HEK293T (cell line): ENCODE measurements around the gene USP24.

Experiments used
- BHLHE40 ChIP-seq: fragments of 450-650 bp; IDR thresholded peaks from 2 replicates; pipeline ENCODE4 v1.6.1; 2016; ENCODE audit warnings: mild to moderate bottlenecking, moderate library complexity, borderline replicate concordance
- FOXM1 ChIP-seq: fragments of 450-650 bp; IDR thresholded peaks from 2 replicates; pipeline ENCODE4 v1.6.1; 2017; ENCODE audit warnings: mild to moderate bottlenecking, borderline replicate concordance
- PKNOX1 ChIP-seq: fragments of 450-650 bp; IDR thresholded peaks from 2 replicates; pipeline ENCODE4 v1.6.1; 2016
- SP1 ChIP-seq: fragments of 450-650 bp; IDR thresholded peaks from 2 replicates; pipeline ENCODE4 v1.6.1; 2017
- TARDBP ChIP-seq: fragments of 450-650 bp; IDR thresholded peaks from 2 replicates; pipeline ENCODE4 v1.6.1; 2016
- ZNF384 ChIP-seq: fragments of 450-650 bp; IDR thresholded peaks from 2 replicates; pipeline ENCODE4 v1.6.1; 2016

- no peak for TF ChIP-seq SP1
- TF ChIP-seq TARDBP, result no peak
- TF ChIP-seq PKNOX1, result peak; percentile 36; the same call in 1 of the 2 replicates
- no peak for TF ChIP-seq BHLHE40
- no peak for TF ChIP-seq FOXM1
- no peak for TF ChIP-seq ZNF384
These were observed 5.9 kb downstream of the USP24 start for GRCh38 chr1:55209247-55209646.
